ENCODE data around the gene UBXN2A. TPM values are rescaled to one million over a fixed set of nuclear protein-coding genes. Genes with fewer than 3 reads are reported as not detected.

Gene UBXN2A, protein sequence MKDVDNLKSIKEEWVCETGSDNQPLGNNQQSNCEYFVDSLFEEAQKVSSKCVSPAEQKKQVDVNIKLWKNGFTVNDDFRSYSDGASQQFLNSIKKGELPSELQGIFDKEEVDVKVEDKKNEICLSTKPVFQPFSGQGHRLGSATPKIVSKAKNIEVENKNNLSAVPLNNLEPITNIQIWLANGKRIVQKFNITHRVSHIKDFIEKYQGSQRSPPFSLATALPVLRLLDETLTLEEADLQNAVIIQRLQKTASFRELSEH
- 15.8 to 19.0 TPM (median 18.1 TPM) in 3 replicates for total RNA-seq
- long read RNA-seq, full-length matches to known transcripts: 12 of 34 reads
- long read RNA-seq, partial matches to known transcripts: 0 of 34 reads
- long read RNA-seq, other reads (novel, unspliced or antisense): 22 of 34 reads

- Mint-ChIP-seq H3K9me3 (ENCODE audit: low read depth) (no peaks in the 10 kb centered on the region), H3K36me3 (ENCODE audit: low read depth) (peaks cover 1% of the 10 kb centered on the region), H3K4me3 (ENCODE audit: unreplicated experiment) (peak within 1 kb of the TSS; percentile 89), H3K27ac (ENCODE audit: unreplicated experiment) (peak within 1 kb of the TSS; percentile 95), H3K27me3 (ENCODE audit: low read depth) (no peaks in the 10 kb centered on the region), H3K4me1 (ENCODE audit: low read depth) (peaks cover 37% of the 10 kb centered on the region)
- no peak for DNase-seq (ENCODE audit: low spot score)
- TF ChIP-seq, protein P1, sequence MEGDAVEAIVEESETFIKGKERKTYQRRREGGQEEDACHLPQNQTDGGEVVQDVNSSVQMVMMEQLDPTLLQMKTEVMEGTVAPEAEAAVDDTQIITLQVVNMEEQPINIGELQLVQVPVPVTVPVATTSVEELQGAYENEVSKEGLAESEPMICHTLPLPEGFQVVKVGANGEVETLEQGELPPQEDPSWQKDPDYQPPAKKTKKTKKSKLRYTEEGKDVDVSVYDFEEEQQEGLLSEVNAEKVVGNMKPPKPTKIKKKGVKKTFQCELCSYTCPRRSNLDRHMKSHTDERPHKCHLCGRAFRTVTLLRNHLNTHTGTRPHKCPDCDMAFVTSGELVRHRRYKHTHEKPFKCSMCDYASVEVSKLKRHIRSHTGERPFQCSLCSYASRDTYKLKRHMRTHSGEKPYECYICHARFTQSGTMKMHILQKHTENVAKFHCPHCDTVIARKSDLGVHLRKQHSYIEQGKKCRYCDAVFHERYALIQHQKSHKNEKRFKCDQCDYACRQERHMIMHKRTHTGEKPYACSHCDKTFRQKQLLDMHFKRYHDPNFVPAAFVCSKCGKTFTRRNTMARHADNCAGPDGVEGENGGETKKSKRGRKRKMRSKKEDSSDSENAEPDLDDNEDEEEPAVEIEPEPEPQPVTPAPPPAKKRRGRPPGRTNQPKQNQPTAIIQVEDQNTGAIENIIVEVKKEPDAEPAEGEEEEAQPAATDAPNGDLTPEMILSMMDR (IDR thresholded peaks at IDR 0.05): no peak
Measured at GRCh38 chr2:23939987-23940717, at the start of gene UBXN2A. UBXN2A (plus strand) TSS chr2:23940463; CDS start chr2:23958315, 17,852 bp downstream.

GRCh38 chr2:23900133-23900532 is 40.1 kb upstream of the UBXN2A start:
- no peaks in the 10 kb centered on the region for H3K27me3 Mint-ChIP-seq (ENCODE audit: low read depth)
- peaks cover 26% of the 10 kb centered on the region for H3K4me1 Mint-ChIP-seq (ENCODE audit: low read depth)
- H3K36me3 Mint-ChIP-seq (ENCODE audit: low read depth): no peaks in the 10 kb centered on the region
- H3K9me3 Mint-ChIP-seq (ENCODE audit: low read depth): peaks cover 5% of the 10 kb centered on the region
- no peak overlapping the region for H3K4me3 Mint-ChIP-seq (ENCODE audit: unreplicated experiment)
- TF ChIP-seq, protein P1 (IDR thresholded peaks at IDR 0.05): no peak
- H3K27ac Mint-ChIP-seq (ENCODE audit: unreplicated experiment): peak overlapping the region; percentile 76
- DNase-seq (ENCODE audit: low spot score): no peak

- no peak for DNase-seq (ENCODE audit: low spot score)
- H3K4me1 Mint-ChIP-seq (ENCODE audit: low read depth): peaks cover 30% of the 10 kb centered on the region
- H3K27ac Mint-ChIP-seq (ENCODE audit: unreplicated experiment): peak overlapping the region; percentile 76
- TF ChIP-seq, protein P1 (IDR thresholded peaks at IDR 0.05): no peak
- H3K4me3 Mint-ChIP-seq (ENCODE audit: unreplicated experiment): no peak overlapping the region
- no peaks in the 10 kb centered on the region for H3K36me3 Mint-ChIP-seq (ENCODE audit: low read depth)
- no peaks in the 10 kb centered on the region for H3K27me3 Mint-ChIP-seq (ENCODE audit: low read depth)
- peaks cover 5% of the 10 kb centered on the region for H3K9me3 Mint-ChIP-seq (ENCODE audit: low read depth)
Measured at GRCh38 chr2:23900541-23901322, 39.5 kb upstream of the UBXN2A start.

DNA sequence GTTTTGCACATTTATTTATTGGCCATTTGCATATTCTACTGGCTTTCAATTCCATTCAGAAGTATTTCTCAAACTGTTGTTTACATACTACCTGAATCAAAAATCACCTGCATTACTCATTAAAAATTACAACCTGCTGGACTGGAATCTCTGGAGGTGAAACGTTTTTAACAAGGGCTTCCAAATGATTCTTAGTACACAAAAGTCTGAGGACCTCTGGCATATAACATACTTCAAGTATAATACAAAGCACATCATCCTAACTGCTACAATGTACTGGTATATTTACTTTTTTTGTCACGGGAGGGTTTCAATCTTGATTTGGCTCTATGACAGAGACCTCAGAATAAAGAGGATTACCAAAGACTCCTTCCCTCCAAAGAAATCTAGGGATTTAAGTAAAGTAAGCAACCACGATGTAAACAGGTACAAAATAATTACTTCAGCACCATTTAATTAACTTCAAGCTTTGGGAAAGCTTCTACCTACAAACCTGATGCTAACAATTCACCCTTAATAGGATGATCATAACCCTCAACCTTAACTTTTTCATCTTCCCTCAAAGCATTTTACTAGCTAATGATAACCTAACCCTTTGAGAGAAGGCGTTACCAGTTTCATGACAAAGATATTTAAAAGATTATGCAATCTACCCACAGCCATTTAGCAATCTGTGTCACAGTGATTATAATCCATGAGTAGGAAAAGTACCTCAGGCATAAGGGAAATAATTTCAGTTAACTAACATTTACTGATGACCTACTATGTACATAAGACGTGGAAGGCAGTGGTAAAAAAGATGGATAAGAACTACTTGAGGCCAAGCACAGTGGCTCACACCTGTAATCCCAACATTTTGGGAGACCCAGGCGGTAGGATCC is 38.1 kb upstream of the UBXN2A start:
- Mint-ChIP-seq H3K27ac (ENCODE audit: unreplicated experiment) (no peak overlapping the region), H3K27me3 (ENCODE audit: low read depth) (no peaks in the 10 kb centered on the region), H3K4me1 (ENCODE audit: low read depth) (peaks cover 30% of the 10 kb centered on the region), H3K36me3 (ENCODE audit: low read depth) (no peaks in the 10 kb centered on the region), H3K4me3 (ENCODE audit: unreplicated experiment) (no peak overlapping the region), H3K9me3 (ENCODE audit: low read depth) (peaks cover 5% of the 10 kb centered on the region)
- no peak for DNase-seq (ENCODE audit: low spot score)
- TF ChIP-seq, protein P1 (IDR thresholded peaks at IDR 0.05): no peak
